Omental fat pad (tissue), 4 donors: ENCODE measurements around the gene SLC25A17. TPM values are rescaled to one million over a fixed set of nuclear protein-coding genes. Genes with fewer than 3 reads are reported as not detected.
A peak's percentile ranks its signal among the peaks of the same experiment; 100 is the strongest.

ENCODE experiments used
- ATAC-seq: fragments of 150-250 bp; one replicate; pipeline ENCODE4 v1.9.1; 2016; ENCODE audit warnings: mild to moderate bottlenecking, moderate library complexity; ENCODE audit not compliant: low FRiP score
- DNase-seq: peaks from one replicate; pipeline ENCODE4 v3.0.0-alpha.2; 2019; ENCODE audit warnings: low spot score
- total RNA-seq, 4 donors: library from RNA; depleted of rRNA; stranded (reverse); fragments of >200 nt; gene quantifications; one replicate each; pipeline ENCODE4 v1.1.0, GENCODE V29; 2016
- TF ChIP-seq, protein P1 (sequence below), 3 donors: fragments of 450-650 bp; IDR thresholded peaks; one replicate each; pipeline ENCODE4 v1.5.1; 2016 to 2017; ENCODE audit warnings: antibody characterized with exemption in 3 of 3, mild to moderate bottlenecking in 3 of 3, moderate library complexity in 2 of 3

The SLC25A17 gene
- total RNA-seq, 4 donors from 2014 or later = 15.1 to 17.8 (median 16.3) TPM

DNA sequence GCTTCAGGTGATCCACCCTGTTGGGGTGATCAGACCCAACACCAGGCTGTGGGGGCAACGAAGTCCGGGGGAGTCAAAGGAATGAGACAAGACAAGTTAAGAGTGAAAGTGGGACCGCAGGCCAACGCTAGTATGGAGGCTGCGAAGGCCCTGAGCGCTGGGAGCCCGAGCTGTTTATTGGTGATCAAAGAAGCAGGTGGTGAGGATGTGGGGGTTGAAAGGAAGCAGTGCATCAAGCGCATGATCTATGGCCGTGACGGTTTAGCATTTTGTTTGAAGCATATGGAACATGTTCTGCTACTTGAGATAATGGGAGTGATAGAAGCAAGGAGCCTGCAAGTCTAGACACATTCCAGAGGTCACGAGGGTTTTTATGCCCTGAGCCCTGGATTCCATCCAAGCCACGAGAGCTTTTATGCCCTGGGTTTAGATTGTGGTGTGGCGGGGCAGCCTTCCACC is 90.4 kb downstream of the SLC25A17 start:
- TF ChIP-seq, protein P1, sequence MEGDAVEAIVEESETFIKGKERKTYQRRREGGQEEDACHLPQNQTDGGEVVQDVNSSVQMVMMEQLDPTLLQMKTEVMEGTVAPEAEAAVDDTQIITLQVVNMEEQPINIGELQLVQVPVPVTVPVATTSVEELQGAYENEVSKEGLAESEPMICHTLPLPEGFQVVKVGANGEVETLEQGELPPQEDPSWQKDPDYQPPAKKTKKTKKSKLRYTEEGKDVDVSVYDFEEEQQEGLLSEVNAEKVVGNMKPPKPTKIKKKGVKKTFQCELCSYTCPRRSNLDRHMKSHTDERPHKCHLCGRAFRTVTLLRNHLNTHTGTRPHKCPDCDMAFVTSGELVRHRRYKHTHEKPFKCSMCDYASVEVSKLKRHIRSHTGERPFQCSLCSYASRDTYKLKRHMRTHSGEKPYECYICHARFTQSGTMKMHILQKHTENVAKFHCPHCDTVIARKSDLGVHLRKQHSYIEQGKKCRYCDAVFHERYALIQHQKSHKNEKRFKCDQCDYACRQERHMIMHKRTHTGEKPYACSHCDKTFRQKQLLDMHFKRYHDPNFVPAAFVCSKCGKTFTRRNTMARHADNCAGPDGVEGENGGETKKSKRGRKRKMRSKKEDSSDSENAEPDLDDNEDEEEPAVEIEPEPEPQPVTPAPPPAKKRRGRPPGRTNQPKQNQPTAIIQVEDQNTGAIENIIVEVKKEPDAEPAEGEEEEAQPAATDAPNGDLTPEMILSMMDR (IDR thresholded peaks at IDR 0.05) = no peak
- no peak for ATAC-seq
- DNase-seq = no peak

GRCh38 chr22:40727964-40728615 is 91.1 kb downstream of the SLC25A17 start:
- TF ChIP-seq, protein P1 (IDR thresholded peaks at IDR 0.05) = no peak
- DNase-seq (no peak), ATAC-seq (no peak)

DNA sequence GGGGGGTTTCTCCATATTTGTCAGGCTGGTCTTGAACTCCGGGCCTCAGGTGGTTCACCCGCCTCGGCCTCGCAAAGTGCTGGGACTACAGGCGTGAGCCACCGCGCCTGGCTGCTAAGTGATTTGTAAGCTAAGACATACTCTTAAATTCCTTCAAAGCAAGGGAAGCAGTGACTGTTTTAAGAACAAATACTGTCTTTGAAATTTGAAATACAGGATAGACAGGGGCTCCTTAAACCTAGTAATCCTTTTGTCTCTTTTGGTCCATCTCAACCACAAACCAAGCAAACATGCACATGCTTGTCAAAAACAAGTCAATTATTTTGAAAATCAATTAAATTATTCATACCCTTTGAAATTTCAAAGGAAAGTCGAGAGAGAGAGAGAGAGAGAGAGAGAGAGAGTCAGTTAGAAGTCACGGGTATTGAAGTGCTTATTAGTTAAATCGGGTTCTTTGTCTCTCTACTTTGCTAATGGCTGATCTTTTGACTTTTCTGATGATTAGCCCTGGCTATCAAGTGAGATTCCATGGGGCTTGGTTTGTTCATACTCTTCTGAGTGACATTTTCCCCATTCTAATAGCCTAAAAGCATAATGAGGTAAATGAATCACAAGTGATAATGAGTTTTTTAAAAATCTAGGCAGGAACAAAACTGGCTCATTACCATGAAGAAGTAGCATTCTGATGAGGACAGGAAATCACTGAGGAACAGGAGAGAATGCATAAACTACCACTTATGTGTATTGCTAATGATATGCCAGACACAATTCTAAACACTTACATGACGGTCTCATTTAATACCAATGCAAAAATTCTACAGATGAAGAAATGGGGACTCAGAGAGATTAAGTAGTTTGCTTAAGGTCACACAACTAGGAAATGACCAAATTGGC is 91.8 kb downstream of the SLC25A17 start:
- TF ChIP-seq, protein P1 (IDR thresholded peaks at IDR 0.05) = no peak
- DNase-seq (no peak), ATAC-seq (no peak)

GRCh38 chr22:40726514-40726913 is 92.6 kb downstream of the SLC25A17 start:
- TF ChIP-seq, protein P1 (IDR thresholded peaks at IDR 0.05) = no peak
- no peak for ATAC-seq

GRCh38 chr22:40723396-40723933 is 95.7 kb downstream of the SLC25A17 start:
- TF ChIP-seq, protein P1 (IDR thresholded peaks at IDR 0.05) = no peak
- ATAC-seq (no peak), DNase-seq (no peak)

More at GRCh38 chr22:40726514-40726913, 92.6 kb downstream of the SLC25A17 start:
- no peak for DNase-seq

DNA sequence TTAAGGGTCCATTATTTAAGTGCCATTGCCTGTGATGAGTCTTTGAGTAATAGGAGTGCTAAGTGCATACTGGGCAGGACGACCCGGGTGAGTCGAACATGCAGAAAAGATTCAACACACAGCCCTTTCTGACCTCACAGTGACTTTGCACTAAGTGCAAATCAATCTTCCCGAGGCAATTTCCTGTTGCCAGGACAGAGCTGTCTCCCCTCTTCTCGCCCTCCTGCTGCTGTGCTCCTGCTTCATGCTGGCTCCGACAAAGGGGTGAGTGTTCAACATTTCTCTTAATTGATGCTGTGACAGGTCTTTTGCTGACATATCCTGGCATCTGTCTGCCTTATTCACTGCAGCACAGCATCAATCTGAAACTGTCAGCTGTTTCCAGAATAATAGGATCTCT is 97.9 kb downstream of the SLC25A17 start:
- ATAC-seq = peak; percentile 72

More for the DNA sequence above, 97.9 kb downstream of the SLC25A17 start:
- DNase-seq = no peak
- TF ChIP-seq, protein P1 (IDR thresholded peaks at IDR 0.05) = no peak
